ENCODE data around the gene FGD4.

GRCh38 chr12:32379213-32379612, 20.1 kb upstream of the FGD4 start:
- no peak for TF ChIP-seq CTCF (IDR thresholded peaks at IDR 0.05)
- TF ChIP-seq POLR2A (IDR thresholded peaks at IDR 0.05): no peak
